GM19452 (cell line): Measurements from ENCODE around the gene CNPY1.

ENCODE experiments used
- ATAC-seq: cut with Tn5 transposase; IDR thresholded peaks from one replicate; pipeline ENCODE4 v1.9.1; 2021; ENCODE audit not compliant: unreplicated experiment

Gene CNPY1

GRCh38 chr7:155560196-155560885 lies 14.0 kb upstream of the CNPY1 start:
- ATAC-seq, result no peak

- ATAC-seq, result no peak
These were observed 13.3 kb upstream of the CNPY1 start for GRCh38 chr7:155559519-155560108.

GRCh38 chr7:155558961-155559360 lies 12.6 kb upstream of the CNPY1 start:
- ATAC-seq, result no peak

GRCh38 chr7:155558351-155558750 lies 12.0 kb upstream of the CNPY1 start:
- no peak for ATAC-seq

- no peak for ATAC-seq
These were observed 11.4 kb upstream of the CNPY1 start for GRCh38 chr7:155557778-155558177.

- ATAC-seq, result no peak
These were observed 10.4 kb upstream of the CNPY1 start for GRCh38 chr7:155556763-155557162.

- ATAC-seq, result no peak
These were observed 8.8 kb upstream of the CNPY1 start for GRCh38 chr7:155555116-155555695.

GRCh38 chr7:155553871-155554270 lies 7.5 kb upstream of the CNPY1 start:
- ATAC-seq, result no peak

- ATAC-seq, result no peak
These were observed 5.6 kb upstream of the CNPY1 start for GRCh38 chr7:155551785-155552611.

- ATAC-seq, result no peak
These were observed 4.6 kb upstream of the CNPY1 start for GRCh38 chr7:155550916-155551315.

GRCh38 chr7:155549226-155549625 lies 2.9 kb upstream of the CNPY1 start:
- no peak for ATAC-seq

- ATAC-seq, result no peak
These were observed 917 bp upstream of the CNPY1 start for GRCh38 chr7:155547161-155547791.

- ATAC-seq, result no peak
These were observed 1.0 kb downstream of the CNPY1 start for GRCh38 chr7:155545348-155545747.

GRCh38 chr7:155544485-155544884 lies 1.9 kb downstream of the CNPY1 start:
- ATAC-seq, result no peak

- no peak for ATAC-seq
These were observed 2.4 kb downstream of the CNPY1 start for GRCh38 chr7:155543926-155544325.

- ATAC-seq, result no peak
These were observed 3.1 kb downstream of the CNPY1 start for GRCh38 chr7:155543011-155543876.

GRCh38 chr7:155541986-155542675 lies 4.2 kb downstream of the CNPY1 start:
- ATAC-seq, result no peak

- ATAC-seq, result no peak
These were observed 5.8 kb downstream of the CNPY1 start for GRCh38 chr7:155540553-155540952.

- ATAC-seq, result no peak
These were observed 8.1 kb downstream of the CNPY1 start for GRCh38 chr7:155538293-155538692.

- no peak for ATAC-seq
These were observed 9.9 kb downstream of the CNPY1 start for GRCh38 chr7:155536451-155536850.
